ENCODE measurements around the gene ADGRE1. TPM values are rescaled to one million over a fixed set of nuclear protein-coding genes. Genes with fewer than 3 reads are reported as not detected.

ADGRE1 gene
- total and polyA plus RNA-seq, 2 experiments from 2014 or later: not detected

DNA sequence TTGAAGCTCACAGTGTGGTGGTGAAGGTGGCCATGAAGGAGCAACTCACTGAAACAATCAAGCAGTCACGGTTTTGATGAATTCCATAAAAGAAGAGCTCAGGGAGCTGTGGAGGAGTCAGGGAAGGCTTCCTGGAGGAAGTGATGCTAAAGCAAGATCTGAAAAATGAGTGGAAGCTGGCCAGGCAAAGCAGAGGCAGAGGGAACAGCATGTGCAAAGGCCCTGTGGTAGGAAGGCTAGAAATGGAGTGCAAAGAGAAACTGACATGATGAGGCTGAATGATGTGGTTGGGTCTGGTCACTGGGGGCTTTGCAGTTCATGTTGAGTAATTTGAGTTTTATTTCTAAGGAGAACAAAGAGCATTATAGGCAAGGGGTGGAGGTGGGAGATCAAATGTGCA is 6.9 kb downstream of the ADGRE1 start:
- ATAC-seq (no peak), DNase-seq (ENCODE audit: low spot score) (no peak)
- Histone ChIP-seq H3K36me3 (ENCODE audit: insufficient read depth) (no peaks in the 10 kb centered on the region; the same call in 1 of the 2 replicates), H2AFZ (no peak overlapping the region), H3K9me2 (ENCODE audit: insufficient read depth) (no peaks in the 10 kb centered on the region), H3K79me2 (replicated peaks; ENCODE audit: insufficient read depth) (no peaks in the 10 kb centered on the region), H3K27ac (ENCODE audit: low read depth) (no peak overlapping the region), H3K4me2 (no peak overlapping the region), H3F3A (replicated peaks; ENCODE audit: low read depth) (no peaks in the 10 kb centered on the region), H4K20me1 (replicated peaks; ENCODE audit: insufficient read depth) (no peaks in the 10 kb centered on the region), H3K4me3 (no peak overlapping the region), H3K4me1 (ENCODE audit: insufficient read depth) (no peaks in the 10 kb centered on the region), H3K27me3 (ENCODE audit: insufficient read depth) (no peaks in the 10 kb centered on the region)
- no peak overlapping the region for H3K27ac Mint-ChIP-seq
- no peak overlapping the region for H3K4me3 Mint-ChIP-seq
- no peaks in the 10 kb centered on the region for H3K4me1 Mint-ChIP-seq
- peaks cover 97% of the 10 kb centered on the region for H3K9me3 Mint-ChIP-seq
- peaks cover 4% of the 10 kb centered on the region for H3K27me3 Mint-ChIP-seq (ENCODE audit: insufficient read depth, low read depth, poor library complexity)
- H3K36me3 Mint-ChIP-seq (ENCODE audit: low read depth): peaks cover 49% of the 10 kb centered on the region
- TF ChIP-seq ZNF331 (CRISPR knock-in tag; IDR thresholded peaks at IDR 0.05; ENCODE audit: low read depth) (no peak), CREB1 (CRISPR knock-in tag; IDR thresholded peaks at IDR 0.05; ENCODE audit: low read depth) (no peak), NANOG (IDR thresholded peaks at IDR 0.05; ENCODE audit: borderline replicate concordance) (no peak), EZH2phosphoT487 (IDR thresholded peaks at IDR 0.05; ENCODE audit: unreplicated experiment) (no peak), ZNF114 (CRISPR knock-in tag; IDR thresholded peaks at IDR 0.05) (no peak), STAT1 (IDR thresholded peaks at IDR 0.05; ENCODE audit: unreplicated experiment) (no peak)
- TF ChIP-seq, protein P1, sequence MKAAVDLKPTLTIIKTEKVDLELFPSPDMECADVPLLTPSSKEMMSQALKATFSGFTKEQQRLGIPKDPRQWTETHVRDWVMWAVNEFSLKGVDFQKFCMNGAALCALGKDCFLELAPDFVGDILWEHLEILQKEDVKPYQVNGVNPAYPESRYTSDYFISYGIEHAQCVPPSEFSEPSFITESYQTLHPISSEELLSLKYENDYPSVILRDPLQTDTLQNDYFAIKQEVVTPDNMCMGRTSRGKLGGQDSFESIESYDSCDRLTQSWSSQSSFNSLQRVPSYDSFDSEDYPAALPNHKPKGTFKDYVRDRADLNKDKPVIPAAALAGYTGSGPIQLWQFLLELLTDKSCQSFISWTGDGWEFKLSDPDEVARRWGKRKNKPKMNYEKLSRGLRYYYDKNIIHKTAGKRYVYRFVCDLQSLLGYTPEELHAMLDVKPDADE (IDR thresholded peaks at IDR 0.05): no peak
- TF ChIP-seq, protein P2, sequence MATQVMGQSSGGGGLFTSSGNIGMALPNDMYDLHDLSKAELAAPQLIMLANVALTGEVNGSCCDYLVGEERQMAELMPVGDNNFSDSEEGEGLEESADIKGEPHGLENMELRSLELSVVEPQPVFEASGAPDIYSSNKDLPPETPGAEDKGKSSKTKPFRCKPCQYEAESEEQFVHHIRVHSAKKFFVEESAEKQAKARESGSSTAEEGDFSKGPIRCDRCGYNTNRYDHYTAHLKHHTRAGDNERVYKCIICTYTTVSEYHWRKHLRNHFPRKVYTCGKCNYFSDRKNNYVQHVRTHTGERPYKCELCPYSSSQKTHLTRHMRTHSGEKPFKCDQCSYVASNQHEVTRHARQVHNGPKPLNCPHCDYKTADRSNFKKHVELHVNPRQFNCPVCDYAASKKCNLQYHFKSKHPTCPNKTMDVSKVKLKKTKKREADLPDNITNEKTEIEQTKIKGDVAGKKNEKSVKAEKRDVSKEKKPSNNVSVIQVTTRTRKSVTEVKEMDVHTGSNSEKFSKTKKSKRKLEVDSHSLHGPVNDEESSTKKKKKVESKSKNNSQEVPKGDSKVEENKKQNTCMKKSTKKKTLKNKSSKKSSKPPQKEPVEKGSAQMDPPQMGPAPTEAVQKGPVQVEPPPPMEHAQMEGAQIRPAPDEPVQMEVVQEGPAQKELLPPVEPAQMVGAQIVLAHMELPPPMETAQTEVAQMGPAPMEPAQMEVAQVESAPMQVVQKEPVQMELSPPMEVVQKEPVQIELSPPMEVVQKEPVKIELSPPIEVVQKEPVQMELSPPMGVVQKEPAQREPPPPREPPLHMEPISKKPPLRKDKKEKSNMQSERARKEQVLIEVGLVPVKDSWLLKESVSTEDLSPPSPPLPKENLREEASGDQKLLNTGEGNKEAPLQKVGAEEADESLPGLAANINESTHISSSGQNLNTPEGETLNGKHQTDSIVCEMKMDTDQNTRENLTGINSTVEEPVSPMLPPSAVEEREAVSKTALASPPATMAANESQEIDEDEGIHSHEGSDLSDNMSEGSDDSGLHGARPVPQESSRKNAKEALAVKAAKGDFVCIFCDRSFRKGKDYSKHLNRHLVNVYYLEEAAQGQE (IDR thresholded peaks at IDR 0.05; ENCODE audit: unreplicated experiment): no peak
- TF ChIP-seq, protein P3, sequence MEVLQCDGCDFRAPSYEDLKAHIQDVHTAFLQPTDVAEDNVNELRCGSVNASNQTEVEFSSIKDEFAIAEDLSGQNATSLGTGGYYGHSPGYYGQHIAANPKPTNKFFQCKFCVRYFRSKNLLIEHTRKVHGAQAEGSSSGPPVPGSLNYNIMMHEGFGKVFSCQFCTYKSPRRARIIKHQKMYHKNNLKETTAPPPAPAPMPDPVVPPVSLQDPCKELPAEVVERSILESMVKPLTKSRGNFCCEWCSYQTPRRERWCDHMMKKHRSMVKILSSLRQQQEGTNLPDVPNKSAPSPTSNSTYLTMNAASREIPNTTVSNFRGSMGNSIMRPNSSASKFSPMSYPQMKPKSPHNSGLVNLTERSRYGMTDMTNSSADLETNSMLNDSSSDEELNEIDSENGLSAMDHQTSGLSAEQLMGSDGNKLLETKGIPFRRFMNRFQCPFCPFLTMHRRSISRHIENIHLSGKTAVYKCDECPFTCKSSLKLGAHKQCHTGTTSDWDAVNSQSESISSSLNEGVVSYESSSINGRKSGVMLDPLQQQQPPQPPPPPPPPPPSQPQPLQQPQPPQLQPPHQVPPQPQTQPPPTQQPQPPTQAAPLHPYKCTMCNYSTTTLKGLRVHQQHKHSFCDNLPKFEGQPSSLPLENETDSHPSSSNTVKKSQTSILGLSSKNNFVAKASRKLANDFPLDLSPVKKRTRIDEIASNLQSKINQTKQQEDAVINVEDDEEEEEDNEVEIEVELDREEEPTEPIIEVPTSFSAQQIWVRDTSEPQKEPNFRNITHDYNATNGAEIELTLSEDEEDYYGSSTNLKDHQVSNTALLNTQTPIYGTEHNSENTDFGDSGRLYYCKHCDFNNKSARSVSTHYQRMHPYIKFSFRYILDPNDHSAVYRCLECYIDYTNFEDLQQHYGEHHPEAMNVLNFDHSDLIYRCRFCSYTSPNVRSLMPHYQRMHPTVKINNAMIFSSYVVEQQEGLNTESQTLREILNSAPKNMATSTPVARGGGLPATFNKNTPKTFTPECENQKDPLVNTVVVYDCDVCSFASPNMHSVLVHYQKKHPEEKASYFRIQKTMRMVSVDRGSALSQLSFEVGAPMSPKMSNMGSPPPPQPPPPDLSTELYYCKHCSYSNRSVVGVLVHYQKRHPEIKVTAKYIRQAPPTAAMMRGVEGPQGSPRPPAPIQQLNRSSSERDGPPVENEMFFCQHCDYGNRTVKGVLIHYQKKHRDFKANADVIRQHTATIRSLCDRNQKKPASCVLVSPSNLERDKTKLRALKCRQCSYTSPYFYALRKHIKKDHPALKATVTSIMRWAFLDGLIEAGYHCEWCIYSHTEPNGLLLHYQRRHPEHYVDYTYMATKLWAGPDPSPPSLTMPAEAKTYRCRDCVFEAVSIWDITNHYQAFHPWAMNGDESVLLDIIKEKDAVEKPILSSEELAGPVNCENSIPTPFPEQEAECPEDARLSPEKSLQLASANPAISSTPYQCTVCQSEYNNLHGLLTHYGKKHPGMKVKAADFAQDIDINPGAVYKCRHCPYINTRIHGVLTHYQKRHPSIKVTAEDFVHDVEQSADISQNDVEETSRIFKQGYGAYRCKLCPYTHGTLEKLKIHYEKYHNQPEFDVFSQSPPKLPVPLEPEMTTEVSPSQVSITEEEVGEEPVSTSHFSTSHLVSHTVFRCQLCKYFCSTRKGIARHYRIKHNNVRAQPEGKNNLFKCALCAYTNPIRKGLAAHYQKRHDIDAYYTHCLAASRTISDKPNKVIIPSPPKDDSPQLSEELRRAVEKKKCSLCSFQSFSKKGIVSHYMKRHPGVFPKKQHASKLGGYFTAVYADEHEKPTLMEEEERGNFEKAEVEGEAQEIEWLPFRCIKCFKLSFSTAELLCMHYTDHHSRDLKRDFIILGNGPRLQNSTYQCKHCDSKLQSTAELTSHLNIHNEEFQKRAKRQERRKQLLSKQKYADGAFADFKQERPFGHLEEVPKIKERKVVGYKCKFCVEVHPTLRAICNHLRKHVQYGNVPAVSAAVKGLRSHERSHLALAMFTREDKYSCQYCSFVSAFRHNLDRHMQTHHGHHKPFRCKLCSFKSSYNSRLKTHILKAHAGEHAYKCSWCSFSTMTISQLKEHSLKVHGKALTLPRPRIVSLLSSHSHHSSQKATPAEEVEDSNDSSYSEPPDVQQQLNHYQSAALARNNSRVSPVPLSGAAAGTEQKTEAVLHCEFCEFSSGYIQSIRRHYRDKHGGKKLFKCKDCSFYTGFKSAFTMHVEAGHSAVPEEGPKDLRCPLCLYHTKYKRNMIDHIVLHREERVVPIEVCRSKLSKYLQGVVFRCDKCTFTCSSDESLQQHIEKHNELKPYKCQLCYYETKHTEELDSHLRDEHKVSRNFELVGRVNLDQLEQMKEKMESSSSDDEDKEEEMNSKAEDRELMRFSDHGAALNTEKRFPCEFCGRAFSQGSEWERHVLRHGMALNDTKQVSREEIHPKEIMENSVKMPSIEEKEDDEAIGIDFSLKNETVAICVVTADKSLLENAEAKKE (CRISPR knock-in tag; IDR thresholded peaks at IDR 0.05): no peak
- TF ChIP-seq, protein P4, sequence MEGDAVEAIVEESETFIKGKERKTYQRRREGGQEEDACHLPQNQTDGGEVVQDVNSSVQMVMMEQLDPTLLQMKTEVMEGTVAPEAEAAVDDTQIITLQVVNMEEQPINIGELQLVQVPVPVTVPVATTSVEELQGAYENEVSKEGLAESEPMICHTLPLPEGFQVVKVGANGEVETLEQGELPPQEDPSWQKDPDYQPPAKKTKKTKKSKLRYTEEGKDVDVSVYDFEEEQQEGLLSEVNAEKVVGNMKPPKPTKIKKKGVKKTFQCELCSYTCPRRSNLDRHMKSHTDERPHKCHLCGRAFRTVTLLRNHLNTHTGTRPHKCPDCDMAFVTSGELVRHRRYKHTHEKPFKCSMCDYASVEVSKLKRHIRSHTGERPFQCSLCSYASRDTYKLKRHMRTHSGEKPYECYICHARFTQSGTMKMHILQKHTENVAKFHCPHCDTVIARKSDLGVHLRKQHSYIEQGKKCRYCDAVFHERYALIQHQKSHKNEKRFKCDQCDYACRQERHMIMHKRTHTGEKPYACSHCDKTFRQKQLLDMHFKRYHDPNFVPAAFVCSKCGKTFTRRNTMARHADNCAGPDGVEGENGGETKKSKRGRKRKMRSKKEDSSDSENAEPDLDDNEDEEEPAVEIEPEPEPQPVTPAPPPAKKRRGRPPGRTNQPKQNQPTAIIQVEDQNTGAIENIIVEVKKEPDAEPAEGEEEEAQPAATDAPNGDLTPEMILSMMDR (conservative IDR thresholded peaks at IDR 0.05; ENCODE audit: low read depth in 2 of 2): no peak

Data from GM23338 (cell line).